Skin epidermis (tissue), 12 donors: ENCODE results near the gene SAMD10.
A peak's percentile ranks its signal among the peaks of the same experiment; 100 is the strongest.
"Not testable (repeated sequence)": the region's sequence is repeated elsewhere in the genome, so short reads cannot be mapped to it uniquely, and the experiment has no call there.

ENCODE experiments used
- H3K27ac ChIP-seq, 21 experiments: fragments of 200-600 bp; sonication (generic) in 11 of 21; one replicate each; pipeline ENCODE4 v1.5.0; 2020; ENCODE audit warnings: mild to moderate bottlenecking in 3 of 21, inconsistent platforms in 2 of 21, moderate library complexity in 2 of 21
- H3K4me3 ChIP-seq, 7 experiments: fragments of 200-600 bp; sonication (generic) in 2 of 7; one replicate each; pipeline ENCODE4 v1.5.0; 2020; ENCODE audit warnings: inconsistent platforms in 2 of 7, mild to moderate bottlenecking in 2 of 7, moderate library complexity in 1 of 7

SAMD10 gene

DNA sequence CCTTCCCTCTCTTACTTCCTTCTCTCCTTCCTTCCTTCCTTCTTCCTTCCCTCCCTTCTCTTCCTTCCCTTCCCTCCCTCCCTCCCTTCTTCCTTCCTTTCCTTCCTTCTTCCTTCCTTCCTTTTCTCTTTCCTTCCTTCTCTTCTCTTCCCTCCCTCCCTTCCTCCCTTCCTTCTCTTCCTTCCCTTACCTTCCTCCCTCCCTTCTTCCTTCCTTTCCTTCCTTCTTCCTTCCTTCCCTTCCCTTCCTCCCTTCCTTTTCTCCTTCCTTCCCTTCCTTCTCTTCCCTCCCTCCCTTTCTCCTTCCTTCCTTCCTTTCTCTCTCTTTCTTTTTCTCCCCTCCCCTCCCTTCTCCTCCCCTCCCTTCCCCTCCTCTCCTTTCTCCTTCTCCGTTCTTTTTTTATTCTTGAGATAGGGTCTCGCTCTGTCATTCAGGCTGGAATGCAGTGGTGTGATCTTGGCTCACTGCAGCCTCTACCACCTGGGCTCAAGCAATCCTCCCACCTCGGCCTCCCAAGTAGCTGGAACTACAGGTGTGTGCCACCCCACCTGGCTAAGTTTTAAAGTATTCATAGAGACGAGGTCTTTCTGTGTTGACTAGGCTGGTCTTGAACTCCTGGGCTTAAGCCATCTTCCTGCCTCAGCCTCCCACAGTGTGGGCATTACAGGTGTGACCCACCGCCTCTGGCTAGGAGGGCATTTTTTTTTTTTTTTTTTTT is 8.6 kb downstream of the SAMD10 start:
- peak overlapping the region in 3 of 21 experiments; percentile 27 to 79 (median 59) for H3K27ac ChIP-seq
- H3K4me3 ChIP-seq = no peak overlapping the region

DNA sequence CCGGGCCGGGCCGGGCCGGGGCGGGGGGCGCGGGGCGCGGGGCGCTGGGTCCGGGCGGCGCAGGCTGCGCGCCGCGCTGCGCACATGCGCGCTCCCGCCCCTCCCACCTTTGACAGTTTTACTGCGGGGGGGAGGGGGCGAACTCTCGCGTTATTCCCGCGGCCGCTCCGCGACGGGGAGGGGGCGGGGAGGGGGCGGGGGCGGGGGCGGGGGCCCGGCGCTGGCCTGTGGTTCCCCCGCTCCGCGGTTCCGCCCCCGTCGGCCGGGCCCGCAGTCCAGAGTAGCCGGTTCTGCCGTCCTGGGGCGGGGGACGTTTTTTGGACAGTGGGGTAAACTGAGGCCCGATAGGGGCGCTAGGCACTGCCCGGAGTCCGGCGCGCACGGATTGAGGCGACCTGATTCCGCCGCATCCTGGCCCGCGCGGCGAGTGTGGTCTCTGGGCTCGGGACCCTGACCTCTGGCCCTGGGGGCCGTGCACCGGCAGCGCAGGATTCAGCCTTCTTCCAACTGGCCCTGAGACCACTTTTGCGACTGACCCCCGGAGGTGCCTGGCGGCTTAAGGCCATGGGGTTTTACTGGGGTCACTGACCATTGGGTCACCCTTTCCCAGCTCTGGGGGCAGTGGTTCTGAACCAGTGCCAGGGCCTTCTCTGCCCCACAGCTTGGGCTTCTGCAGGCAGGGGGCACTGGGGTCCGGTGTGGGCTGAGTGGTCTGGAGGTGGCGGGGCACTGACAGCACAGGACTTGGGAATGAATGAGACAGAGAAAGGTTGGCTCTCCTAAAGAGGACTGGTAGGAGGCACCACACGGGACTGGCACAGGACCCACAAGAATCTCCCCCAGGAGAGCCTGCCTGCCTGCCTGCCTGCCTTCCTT is 9.4 kb downstream of the SAMD10 start, which contains the start of gene ZNF512B:
TSS of gene ZNF512B (minus strand) at position 93 of the 876 bp plus-strand sequence. CDS start 1,980 bp downstream, outside the sequence.
- H3K27ac ChIP-seq = peak within 1 kb of the TSS; percentile 31 to 96 (median 79)
- H3K4me3 ChIP-seq = peak within 1 kb of the TSS; percentile 44 to 73 (median 52)

DNA sequence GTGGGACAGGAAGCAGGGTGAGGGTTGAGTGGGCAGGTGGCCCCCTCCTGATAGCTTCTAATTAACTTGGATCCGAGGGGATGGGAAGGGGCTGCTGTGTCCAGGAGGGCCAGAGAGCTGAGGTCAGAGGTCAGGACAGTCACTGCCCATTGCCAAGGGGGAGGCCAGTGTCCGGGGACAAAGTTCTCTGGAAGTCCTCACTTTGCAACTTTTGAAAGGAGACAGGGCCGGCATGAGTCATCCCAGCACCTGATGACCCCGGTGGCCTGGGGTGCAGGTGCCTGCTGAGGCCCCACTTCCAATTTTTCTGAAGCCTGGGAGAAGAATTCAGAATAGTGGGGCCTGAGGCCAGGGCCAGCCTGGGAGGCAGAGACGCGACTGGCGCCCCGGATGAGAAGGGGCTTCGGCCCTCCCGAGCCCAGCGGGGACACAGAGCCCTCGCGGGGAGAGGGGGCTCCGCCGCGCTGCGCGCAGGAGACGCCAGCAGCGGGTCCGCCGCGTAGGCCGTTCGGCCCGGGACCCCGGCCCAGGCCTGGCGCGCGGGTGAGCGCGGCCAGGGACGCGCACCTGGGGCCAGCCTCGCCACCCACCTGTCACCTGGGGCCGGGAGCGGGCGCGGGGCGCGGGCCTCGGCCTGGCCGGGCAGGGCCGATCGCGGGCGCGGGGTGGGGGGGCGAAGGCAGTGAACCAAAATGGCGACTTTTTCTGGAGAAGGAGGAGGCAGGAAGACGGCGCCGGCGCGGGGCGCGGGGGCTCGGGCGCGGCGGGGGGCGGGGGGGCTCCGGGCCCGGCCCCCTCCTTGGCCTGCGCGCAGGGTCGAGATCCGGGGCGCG is 10.3 kb downstream of the SAMD10 start:
- peak overlapping the region; percentile 31 to 96 (median 79) for H3K27ac ChIP-seq
- peak overlapping the region; percentile 44 to 73 (median 50) for H3K4me3 ChIP-seq

DNA sequence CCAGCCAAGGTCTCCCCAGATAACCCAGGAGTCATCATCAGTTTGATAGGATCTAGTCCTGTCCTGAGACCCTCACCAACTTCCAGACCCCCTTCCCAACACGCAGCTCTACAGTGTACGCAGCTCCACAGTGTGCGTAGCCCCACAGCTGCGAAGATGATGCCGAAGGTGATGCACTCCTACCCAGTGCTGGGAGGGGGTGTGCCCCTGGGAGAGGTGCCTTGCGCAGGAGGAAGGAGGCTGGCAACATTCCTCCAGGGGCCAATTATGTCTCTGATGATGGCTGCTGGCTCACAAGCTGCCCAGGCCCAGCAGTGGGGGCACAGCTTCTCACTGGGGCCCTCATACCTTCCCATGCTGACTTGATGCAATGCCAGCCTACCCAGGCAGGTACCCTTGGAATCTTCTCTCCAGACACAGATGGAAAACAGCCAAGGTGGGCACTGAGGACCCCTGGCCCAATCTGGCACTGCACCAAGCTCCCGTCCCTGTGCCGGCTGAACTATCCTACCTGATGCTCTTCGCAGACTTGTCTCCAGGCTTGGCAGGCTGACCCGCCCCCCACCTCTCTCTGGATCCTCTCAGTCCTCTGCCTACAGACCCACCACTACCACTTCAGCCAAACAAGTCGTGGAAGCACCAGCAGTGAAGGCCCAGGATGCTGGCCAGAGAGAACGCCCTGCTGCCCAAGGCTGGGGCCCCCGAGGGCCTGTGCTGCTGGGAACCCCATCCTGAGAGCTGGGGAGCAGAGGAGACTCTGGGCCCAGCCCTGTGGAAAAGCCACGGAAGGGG is 11.1 kb downstream of the SAMD10 start:
- Histone ChIP-seq H3K27ac (peak overlapping the region in 16 of 21 experiments; percentile 31 to 96 (median 82)), H3K4me3 (peak overlapping the region in 5 of 7 experiments; percentile 45 to 73 (median 50))

DNA sequence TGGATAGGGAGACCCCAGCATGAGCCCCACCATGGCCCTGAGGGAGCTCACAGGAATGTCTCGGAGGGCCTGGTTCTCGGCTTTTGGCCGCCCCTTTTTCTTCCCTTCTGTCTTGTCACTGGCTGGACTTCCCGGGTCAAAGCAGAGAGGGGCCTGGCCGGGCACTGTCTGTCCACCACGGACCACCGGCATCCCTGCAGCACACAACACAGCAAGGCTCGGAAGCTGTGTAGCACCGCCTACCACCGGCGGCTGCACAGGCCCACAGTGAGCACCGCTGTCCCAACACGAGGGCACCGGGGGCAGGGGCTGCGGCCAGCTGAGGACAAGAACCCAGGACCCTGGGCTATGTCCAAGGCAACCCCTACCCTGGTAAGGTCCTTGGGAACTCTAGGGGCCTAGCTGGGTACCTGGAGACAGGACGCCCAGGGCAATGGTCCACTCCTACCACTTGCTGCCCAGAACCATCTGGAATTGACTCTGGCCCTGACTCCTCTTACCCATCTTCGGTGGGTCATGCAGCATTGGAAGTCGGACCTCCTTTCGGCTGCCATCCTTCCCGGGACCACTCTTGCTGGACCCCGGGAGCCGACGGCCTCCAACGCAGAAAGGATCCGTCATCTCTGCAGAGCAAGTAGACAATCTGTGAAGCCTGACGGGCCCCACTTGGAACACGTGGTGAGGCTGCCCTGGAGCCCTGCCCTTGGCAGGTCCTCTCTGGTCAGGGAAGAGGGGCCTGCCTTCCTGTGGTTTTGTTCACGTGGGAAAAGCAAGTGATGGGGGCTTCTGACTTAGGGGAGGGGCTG is 11.9 kb downstream of the SAMD10 start:
- Histone ChIP-seq H3K27ac (peak overlapping the region in 1 of 21 experiments; percentile 71), H3K4me3 (no peak overlapping the region)

DNA sequence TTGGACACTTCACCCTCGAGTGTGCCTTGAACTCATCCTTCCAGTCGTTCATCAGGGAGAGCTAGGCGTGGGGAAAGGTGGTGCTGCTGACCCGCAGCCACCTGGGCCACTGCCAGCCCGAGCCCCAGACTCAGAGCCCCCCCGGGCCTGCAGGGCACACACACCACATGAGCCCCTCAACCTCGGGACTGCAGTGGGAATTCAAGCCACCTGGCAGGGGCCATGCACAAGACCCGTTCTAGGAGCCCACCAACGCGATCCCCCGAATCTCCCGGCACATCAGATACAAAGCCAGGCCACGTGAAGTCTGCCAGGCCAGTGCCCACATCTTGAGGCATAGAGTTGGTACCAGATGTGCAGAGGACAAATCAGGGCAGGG is 12.5 kb downstream of the SAMD10 start:
- no peak overlapping the region for H3K27ac ChIP-seq

DNA sequence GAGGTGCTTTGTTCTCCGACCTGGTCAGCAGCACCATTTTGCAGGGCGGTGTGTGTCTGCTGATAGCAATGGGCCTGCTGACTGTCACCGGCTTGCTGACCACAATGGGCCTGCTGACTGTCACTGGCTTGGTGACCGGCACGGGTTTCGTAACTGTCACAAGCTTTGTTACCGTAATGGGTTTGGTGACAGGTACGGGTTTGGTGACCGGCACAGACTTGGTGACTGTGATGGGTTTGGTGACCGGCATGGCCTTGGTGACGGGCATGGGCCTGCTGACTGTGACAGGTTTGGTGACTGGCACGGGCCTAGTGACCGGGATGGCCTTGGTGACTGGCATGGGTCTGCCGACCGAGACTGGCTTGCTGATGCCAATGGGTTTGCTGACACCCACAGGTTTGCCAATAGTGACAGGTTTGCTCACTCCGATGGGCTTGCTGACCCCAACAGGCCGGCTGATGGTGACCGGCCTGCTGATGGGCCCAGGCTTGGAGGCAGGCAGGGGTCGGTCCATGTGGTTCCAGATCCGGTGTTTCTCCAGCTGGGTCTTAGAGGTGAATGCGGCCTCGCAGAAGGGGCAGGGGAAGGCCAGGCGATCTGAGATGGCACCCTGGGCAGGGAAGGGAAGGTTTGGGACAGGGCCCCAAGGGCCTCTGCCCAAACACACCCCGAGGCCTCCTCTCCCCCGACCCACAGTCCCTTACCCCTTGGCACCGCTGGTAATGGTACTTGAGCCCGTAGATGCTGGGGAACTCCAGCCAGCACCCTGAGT is 13.1 kb downstream of the SAMD10 start:
- no peak overlapping the region for H3K4me3 ChIP-seq
- H3K27ac ChIP-seq = no peak overlapping the region

More for the DNA sequence above, 12.5 kb downstream of the SAMD10 start:
- no peak overlapping the region for H3K4me3 ChIP-seq

DNA sequence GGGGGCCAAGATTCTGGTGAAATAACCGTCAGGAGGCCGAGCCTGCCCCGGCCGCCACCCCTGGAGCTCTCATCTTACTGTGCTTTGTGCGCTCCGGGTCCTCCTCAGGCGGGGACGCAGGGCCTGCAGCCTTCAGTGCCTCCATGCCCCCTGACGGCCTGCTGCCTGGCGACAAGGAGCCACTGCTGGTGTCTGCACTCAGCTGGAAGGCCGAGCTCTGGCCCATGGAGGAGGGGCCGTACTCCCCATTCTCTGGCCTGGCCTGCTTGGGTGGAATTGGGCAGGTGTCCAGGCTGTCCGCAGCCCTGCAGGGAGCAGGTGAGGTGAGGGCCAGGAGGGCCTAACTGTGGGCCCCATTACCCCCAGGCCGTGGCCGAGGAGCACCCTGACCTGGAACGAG is 15.0 kb downstream of the SAMD10 start:
- Histone ChIP-seq H3K4me3 (no peak overlapping the region), H3K27ac (no peak overlapping the region)

DNA sequence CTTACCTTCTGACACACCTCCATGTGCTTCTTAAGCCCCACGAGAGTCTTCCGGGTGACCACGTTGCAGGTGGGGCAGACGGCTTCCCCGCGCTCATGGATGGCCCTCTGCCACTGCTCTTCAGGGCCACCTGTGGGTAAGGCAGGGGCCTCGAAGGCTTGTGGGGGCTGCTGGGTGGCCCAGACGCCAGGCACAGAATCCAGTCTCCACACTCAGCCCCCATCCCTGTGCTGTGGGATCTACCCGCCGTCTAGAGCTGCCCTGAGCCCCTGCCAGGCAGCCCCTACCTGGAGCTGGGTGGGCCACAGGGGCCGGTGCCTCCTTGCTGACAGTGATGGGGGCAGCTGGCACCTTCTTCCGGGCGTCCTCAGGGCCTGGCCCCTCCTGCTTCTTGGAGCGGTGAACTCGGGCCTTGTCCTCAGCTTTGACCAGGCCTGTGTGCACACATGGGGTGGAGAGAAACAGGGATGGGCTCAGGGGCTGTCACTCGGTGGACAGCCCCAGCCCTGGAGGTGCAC is 15.6 kb downstream of the SAMD10 start:
- H3K27ac ChIP-seq = no peak overlapping the region
- H3K4me3 ChIP-seq = no peak overlapping the region

DNA sequence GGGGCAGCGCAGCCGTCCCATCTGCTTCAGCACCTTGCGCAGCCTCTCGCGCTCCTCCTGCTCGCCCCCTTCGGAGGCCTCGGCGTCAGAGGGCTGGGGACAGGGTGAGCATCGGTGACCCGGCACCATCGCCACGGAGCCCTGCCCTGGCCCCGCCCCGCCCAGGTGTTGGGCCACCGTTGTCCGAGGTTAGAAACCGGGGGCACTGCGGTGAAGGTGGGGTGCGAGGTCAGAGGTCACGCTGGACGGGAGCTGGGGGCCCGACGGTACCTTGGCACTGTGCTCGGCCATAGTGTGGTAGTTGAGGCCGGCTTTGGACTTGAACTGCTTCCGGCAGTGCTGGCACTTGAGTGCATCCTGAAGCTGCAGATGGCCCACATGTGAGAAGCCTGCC is 16.1 kb downstream of the SAMD10 start:
- no peak overlapping the region for H3K27ac ChIP-seq
- no peak overlapping the region for H3K4me3 ChIP-seq

DNA sequence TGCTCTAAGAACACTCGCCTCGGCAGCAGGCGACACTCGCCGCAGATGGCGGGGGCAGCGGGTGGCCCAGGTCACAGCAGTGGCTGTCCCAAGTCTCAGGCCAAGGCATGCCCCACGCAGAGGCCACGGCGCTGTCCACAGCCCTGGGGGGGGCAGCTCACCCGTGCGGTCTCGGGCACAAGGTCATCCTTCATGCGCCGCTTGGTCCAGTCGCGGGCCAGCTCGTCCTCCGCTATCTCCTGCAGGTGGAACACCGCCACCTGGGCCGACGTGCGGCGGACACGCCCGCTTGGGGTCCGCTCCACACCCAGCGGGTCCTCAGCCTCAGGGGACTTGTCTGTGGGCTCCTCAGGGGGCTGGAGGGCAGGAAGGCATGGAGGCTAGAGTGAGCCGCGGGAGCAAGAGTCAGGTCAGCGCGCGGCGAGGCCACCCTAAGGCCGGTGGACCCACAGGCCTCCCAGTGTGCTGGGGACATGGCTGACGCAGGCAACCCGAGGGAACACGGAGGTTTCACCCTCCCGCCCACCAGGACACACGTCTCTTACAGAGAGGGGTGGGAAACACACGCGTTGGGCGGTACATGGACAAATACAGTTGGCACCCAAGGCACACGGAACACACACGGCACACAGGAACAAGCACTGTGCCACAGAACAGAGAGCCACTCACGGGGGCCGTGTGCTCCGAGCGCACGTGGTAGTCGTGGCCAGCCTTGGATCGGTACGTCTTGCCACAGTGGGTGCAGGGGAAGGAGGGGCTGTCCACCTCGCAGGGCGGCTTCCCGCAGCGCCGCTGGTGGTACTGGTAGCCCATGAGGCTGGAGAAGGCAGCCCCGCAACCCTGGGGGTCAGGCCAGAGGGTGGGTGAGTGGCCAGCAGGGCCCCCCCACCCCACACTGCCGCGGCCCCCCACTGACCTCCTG is 16.8 kb downstream of the SAMD10 start:
- Histone ChIP-seq H3K27ac (no peak overlapping the region), H3K4me3 (no peak overlapping the region)

DNA sequence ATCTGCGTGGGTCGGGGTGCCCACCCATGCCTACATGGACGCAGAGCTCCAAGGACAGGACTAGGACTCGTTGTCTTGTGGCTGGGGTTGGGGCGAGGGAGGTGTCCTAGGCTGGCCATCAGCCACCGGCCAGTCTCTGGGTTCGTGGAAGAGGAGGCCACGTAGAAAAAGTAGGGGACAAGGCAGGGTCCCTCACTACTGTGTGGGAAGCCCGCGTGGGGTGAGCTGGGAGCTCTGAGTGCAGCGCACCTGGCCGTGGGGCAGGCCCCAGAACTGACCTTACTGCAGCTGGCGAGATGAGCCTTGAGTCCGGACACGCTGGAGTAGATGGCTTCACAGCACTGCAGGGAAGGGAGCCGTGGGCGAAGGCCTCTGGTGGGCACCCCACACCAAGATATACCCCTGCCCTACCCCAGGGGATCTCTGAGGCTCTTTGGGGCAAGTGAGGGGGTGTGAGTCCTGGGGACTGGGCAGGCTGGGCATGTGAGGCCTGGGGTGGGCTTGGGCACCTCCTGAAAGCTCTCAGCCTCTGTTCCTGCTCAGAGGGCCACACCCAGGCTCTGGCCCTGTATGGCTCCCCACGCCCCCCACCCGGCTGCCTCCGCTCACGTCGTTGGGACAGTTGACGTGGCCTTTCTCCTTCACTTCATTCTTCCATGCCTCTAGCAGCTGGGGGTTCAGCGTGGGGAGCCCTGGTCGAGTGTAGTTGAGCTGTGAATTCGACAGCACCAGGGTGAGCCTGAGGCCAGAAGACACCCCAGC is 17.6 kb downstream of the SAMD10 start:
- Histone ChIP-seq H3K27ac (no peak overlapping the region), H3K4me3 (no peak overlapping the region)

DNA sequence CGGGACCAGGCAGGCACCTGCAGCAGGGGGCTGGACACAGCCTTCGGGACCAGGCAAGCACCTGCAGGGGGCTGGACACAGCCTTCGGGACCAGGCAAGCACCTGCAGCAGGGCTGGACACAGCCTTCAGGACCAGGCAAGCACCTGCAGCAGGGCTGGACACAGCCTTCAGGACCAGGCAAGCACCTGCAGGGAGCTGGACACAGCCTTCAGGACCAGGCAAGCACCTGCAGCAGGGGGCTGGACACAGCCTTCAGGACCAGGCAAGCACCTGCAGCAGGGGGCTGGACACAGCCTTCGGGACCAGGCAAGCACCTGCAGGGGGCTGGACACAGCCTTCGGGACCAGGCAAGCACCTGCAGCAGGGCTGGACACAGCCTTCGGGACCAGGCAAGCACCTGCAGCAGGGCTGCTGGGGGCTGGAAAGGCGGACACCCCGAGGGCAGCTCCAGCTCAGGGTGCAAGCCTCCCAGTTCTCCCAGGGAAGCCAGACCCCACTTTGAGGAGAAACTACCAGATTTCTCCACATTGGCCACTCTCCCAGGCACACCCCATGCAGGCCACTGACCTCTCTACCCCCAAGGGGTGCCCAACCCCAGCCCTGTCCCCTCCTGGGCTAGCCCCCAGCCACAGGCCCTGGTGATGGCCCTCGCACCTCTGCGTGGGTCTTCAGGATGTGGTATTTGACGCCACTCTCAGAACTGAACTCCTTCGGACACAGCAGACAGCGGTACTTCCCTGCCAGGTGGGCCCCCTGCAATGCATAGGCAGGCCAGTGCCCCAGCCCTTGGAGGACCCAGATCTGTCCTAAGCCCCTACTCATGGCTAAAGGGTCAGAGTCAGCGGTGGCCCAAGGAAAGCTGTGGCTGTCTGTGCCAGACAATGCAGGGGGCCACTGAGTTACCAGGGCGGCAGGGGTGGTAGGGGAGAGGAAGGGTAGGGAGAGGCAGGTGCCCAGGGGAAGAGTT is 18.5 kb downstream of the SAMD10 start:
- H3K4me3 ChIP-seq, H3K27ac ChIP-seq: not testable (repeated sequence)

DNA sequence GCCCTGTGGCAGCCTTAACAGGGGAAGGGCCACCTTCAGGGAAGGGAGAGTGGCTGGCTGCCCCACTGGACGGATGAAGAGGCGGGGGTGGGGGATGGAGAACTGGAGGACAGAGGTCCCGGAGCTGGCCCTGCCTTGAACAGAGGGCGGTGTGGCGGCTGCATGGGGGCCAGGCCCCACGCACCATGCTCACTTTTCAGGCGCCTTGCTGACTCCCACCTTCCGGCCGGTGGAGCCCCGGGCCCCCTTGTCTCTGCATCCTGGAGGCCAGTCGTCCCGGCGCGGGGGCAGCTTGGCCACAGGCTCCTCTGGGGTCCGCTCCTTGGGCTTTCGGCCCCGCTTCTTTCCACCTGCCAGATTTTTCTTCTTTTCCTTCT is 19.8 kb downstream of the SAMD10 start:
- H3K27ac ChIP-seq = no peak overlapping the region

More for the DNA sequence above, 19.8 kb downstream of the SAMD10 start:
- H3K4me3 ChIP-seq = no peak overlapping the region
